K562 (cell line): ENCODE data around the gene OR7A5. TPM values are rescaled to one million over a fixed set of nuclear protein-coding genes. Genes with fewer than 3 reads are reported as not detected.

Source experiments
- ATAC-seq: fragments of 200-7000 bp; cut with Tn5 transposase; 3 replicates; pipeline ENCODE4 v1.9.1; 2020; ENCODE audit warnings: moderate library complexity
- BruUV-seq: library from RNA; stranded (reverse); fragments of 400-500 nt; replicated peaks from 2 replicates; lab custom pipeline; 2021; lab: Mats Ljungman, UMichigan
- CTCF ChIA-PET: fragments of 300-600 bp; formaldehyde crosslinking; extraction: SDS; loops from one replicate; lab custom pipeline; 2021; ENCODE audit warnings: low intra/inter-chr PET ratio; lab: Yijun Ruan, JAX
- POLR2A ChIA-PET: fragments of 300-600, 350-650 bp; sonication (Branson Sonifier 250); formaldehyde crosslinking; extraction: SDS; loops from one replicate; lab custom pipeline; 2021; ENCODE audit warnings: antibody characterized with exemption, inconsistent platforms; lab: Yijun Ruan, JAX
- DNase-seq, 4 experiments: peaks; one replicate each; pipeline versions ENCODE4 v3.0.0 to v3.0.0-alpha.2; 2011 to 2018; ENCODE audit warnings: low spot score in 3 of 4, mixed read lengths in 3 of 4; ENCODE audit errors: extremely low read depth in 1 of 4
- FAIRE-seq: peaks from 2 replicates; lab custom pipeline; 2011; peaks lifted over from hg19 to GRCh38; lab: Jason Lieb, UNC
- H2AFZ ChIP-seq: 2 replicates; pipeline ENCODE4 v1.6.0; 2011; ENCODE audit warnings: low read depth, low read length, control low read depth, inconsistent platforms
- H3K27ac ChIP-seq: fragments of 200-600 bp; 3 replicates; pipeline ENCODE4 v1.8.0; 2011; ENCODE audit warnings: low read depth, mild to moderate bottlenecking, control low read depth, inconsistent platforms, low read length, moderate library complexity, mixed read lengths; ENCODE audit errors: extremely low read depth
- H3K27me3 ChIP-seq, 2 experiments: fragments of 300-600 bp in 1 of 2; 2 replicates in 1 of 2; 3 replicates in 1 of 2; pipeline versions ENCODE4 v1.6.0 to v1.8.0; 2011; ENCODE audit warnings: inconsistent platforms in 2 of 2, low read length in 2 of 2, mild to moderate bottlenecking in 1 of 2, mixed read lengths in 1 of 2, moderate library complexity in 1 of 2; ENCODE audit not compliant: control insufficient read depth in 2 of 2, insufficient read depth in 2 of 2
- H3K36me3 ChIP-seq: fragments of 300-600 bp; 3 replicates; pipeline ENCODE4 v1.8.0; 2011; ENCODE audit warnings: mild to moderate bottlenecking, low read length, inconsistent platforms; ENCODE audit not compliant: control insufficient read depth, insufficient read depth
- H3K4me1 ChIP-seq, 2 experiments: fragments of 200-600 bp in 1 of 2; replicated peaks in 1 of 2; 2 replicates in 1 of 2; 3 replicates in 1 of 2; pipeline versions ENCODE4 v1.5.1 to v1.8.0; 2011; ENCODE audit warnings: inconsistent platforms in 2 of 2, low read length in 2 of 2, mild to moderate bottlenecking in 1 of 2, mixed read lengths in 1 of 2, moderate library complexity in 1 of 2; ENCODE audit not compliant: control insufficient read depth in 2 of 2, insufficient read depth in 2 of 2
- H3K4me2 ChIP-seq: 2 replicates; pipeline ENCODE4 v1.6.1; 2011; ENCODE audit warnings: low read length, control low read depth, inconsistent platforms, mixed read lengths; ENCODE audit not compliant: insufficient read depth
- H3K4me3 ChIP-seq: fragments of 200-600 bp; sonication (generic), shearing (Covaris generic); 2 replicates; pipeline ENCODE4 v1.5.1; 2016; ENCODE audit warnings: control low read depth, inconsistent platforms
- H3K79me2 ChIP-seq: fragments of 200-600 bp; 3 replicates; pipeline ENCODE4 v1.8.0; 2011; ENCODE audit warnings: low read length, inconsistent platforms; ENCODE audit not compliant: control insufficient read depth, insufficient read depth
- H3K9ac ChIP-seq, 2 experiments: 2 replicates each; pipeline versions ENCODE4 v1.6.0 to v1.6.1; 2011; ENCODE audit warnings: low read depth in 2 of 2, low read length in 2 of 2, control low read depth in 1 of 2, inconsistent platforms in 1 of 2, mild to moderate bottlenecking in 1 of 2, mixed read lengths in 1 of 2; ENCODE audit not compliant: insufficient read depth in 1 of 2
- H3K9me1 ChIP-seq: one replicate; pipeline ENCODE4 v1.6.0; 2011; ENCODE audit warnings: inconsistent platforms, mild to moderate bottlenecking, low read length, moderate library complexity; ENCODE audit not compliant: control insufficient read depth, insufficient read depth
- H3K9me3 ChIP-seq: replicated peaks from 2 replicates; pipeline ENCODE4 v1.5.1; 2011; ENCODE audit warnings: low read depth, low read length, inconsistent platforms; ENCODE audit not compliant: control insufficient read depth, insufficient read depth
- H4K20me1 ChIP-seq: replicated peaks from 2 replicates; pipeline ENCODE4 v1.6.1; 2011; ENCODE audit warnings: low read length, inconsistent platforms, mixed read lengths; ENCODE audit not compliant: control insufficient read depth, insufficient read depth
- C11orf30 ChIP-seq: fragments of 450-650 bp; IDR thresholded peaks from 2 replicates; pipeline ENCODE4 v1.6.1; 2016; ENCODE audit warnings: low read depth, mild to moderate bottlenecking
- CBX2 ChIP-seq: fragments of 200-600 bp; sonication (generic); IDR thresholded peaks from one replicate; pipeline ENCODE4 v1.6.1; 2012; ENCODE audit warnings: mild to moderate bottlenecking, low read length, inconsistent platforms; ENCODE audit not compliant: insufficient read depth, poor library complexity, severe bottlenecking
- ETV1 ChIP-seq: fragments of 450-650 bp; conservative IDR thresholded peaks from 2 replicates; pipeline ENCODE4 v1.6.1; 2016; ENCODE audit warnings: missing genetic modification characterization, control low read depth, low read depth, missing compliant biosample characterization
- HBP1 ChIP-seq: fragments of 450-650 bp; formaldehyde crosslinking; IDR thresholded peaks from 2 replicates; pipeline ENCODE4 v1.4.0; 2022; ENCODE audit warnings: missing genetic modification characterization
- HEY1 ChIP-seq: fragments of 250-450 bp; sonication (Bioruptor Pico); IDR thresholded peaks from 2 replicates; pipeline ENCODE4 v1.5.0; 2020; ENCODE audit warnings: mild to moderate bottlenecking, moderate library complexity, borderline replicate concordance
- KLF6 ChIP-seq: fragments of 250-450 bp; sonication (Bioruptor Pico); IDR thresholded peaks from 2 replicates; pipeline ENCODE4 v1.4.0; 2020; ENCODE audit warnings: mild to moderate bottlenecking, moderate library complexity, borderline replicate concordance
- MECOM ChIP-seq: fragments of 250-450 bp; sonication (Bioruptor Pico); IDR thresholded peaks from 2 replicates; pipeline ENCODE4 v1.8.0; 2022; ENCODE audit warnings: inconsistent platforms
- NFYB ChIP-seq: IDR thresholded peaks from 2 replicates; pipeline ENCODE4 v1.6.1; 2011; ENCODE audit warnings: mild to moderate bottlenecking, moderate library complexity; ENCODE audit not compliant: insufficient read length; ENCODE audit errors: extremely low read depth
- ZNF184 ChIP-seq: sonication (generic); formaldehyde crosslinking; IDR thresholded peaks from 2 replicates; pipeline ENCODE4 v1.5.0; 2020; ENCODE audit warnings: missing genetic modification reagents
- ZNF384 ChIP-seq: IDR thresholded peaks from 2 replicates; pipeline ENCODE4 v1.6.1; 2012; ENCODE audit warnings: low read depth, low read length, improper control_type of control experiment
- ZNF408 ChIP-seq: fragments of 250-450 bp; sonication (Bioruptor Pico); IDR thresholded peaks from 2 replicates; pipeline ENCODE4 v1.4.0; 2020; ENCODE audit warnings: low read depth, mild to moderate bottlenecking, moderate library complexity
- ZNF695 ChIP-seq: fragments of 450-650 bp; formaldehyde crosslinking; IDR thresholded peaks from 2 replicates; pipeline ENCODE4 v1.4.0; 2020; ENCODE audit warnings: mild to moderate bottlenecking, moderate library complexity
- WGBS: fragments of 100-300 bp; shearing (Covaris generic); methylation state at CpG from one replicate; pipeline ENCODE4 v1.1.6; 2016; ENCODE audit warnings: low coverage, mixed read lengths; ENCODE audit not compliant: insufficient coverage; ENCODE audit errors: missing lambda C conversion rate; 5-methylcytosine and 5-hydroxymethylcytosine counted together
- in situ Hi-C: fragments of 300-500 bp; cut with MboI; formaldehyde crosslinking; loops from 4 replicates; pipeline ENCODE4 v1.15.0; 2018; ENCODE audit warnings: inconsistent platforms, mixed read lengths
- intact Hi-C: fragments of 100-400 bp; cut with micrococcal nuclease; formaldehyde crosslinking; loops from 2 replicates; pipeline ENCODE4 v1.14.2; 2022
- polyA plus RNA-seq, 8 experiments: library from polyadenylated mRNA; depleted of rRNA in 4 of 8; stranded (reverse) in 5 of 8; unstranded in 3 of 8; fragments of >200 nt; fragmentation: Nextera tagmentation in 2 of 8; fragmentation: Illumina TruSeq in 1 of 8; extraction: Ambion mirVana in 2 of 8; extraction: Trizol in 1 of 8; gene quantifications; 2 replicates each; pipeline versions ENCODE4 v1.2.1 to v1.2.3, GENCODE V29; 2011 to 2014; ENCODE audit warnings: inconsistent platforms in 1 of 8, missing spikeins in 1 of 8
- total RNA-seq, 7 experiments: library from RNA; depleted of rRNA in 6 of 7; stranded (reverse); fragments of >200 nt in 6 of 7; fragmentation: Illumina TruSeq in 2 of 7; extraction: Trizol in 2 of 7; gene quantifications; 2 replicates each; pipeline versions ENCODE4 v1.2.1 to v1.2.3, GENCODE V29; 2011 to 2021; ENCODE audit warnings: low replicate concordance in 1 of 7
- TF ChIP-seq, protein P1 (sequence below): sonication (generic); IDR thresholded peaks from 2 replicates; pipeline ENCODE4 v1.6.1; 2016

OR7A5 gene
- total and polyA plus RNA-seq, 9 of the 15 experiments (the other 6 are each of a cell fraction or from before 2014, with no cell fraction given), result not detected

DNA sequence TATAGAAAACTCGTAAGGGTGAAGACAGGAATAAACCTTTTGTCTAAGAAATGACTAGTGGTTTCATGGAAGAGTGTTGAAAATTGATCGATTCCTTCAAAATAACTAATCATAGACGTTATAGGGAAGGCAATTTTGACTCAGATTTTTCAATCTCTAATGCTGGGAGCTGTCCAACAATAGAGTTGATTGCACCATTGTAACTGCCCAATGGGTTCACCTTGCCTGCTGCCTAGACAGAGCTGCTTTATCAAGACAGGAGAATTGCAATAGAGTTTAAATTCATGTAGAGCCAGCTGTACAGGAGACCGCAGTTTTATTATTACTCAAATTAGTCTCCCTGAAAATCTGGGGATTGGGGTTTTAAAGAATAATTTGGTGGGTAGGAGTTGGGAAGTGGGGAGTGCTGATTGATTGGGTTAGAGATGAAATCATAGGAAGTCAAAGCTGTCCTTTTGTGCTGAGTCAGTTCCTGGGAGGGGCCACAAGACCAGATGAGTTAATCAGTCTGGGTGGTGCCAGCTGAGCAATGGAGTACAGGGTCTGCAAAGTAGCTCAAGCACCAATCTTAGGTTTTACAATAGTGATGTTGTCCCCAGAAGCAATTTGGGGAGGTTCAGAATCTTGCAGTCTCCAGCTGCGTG, 39.8 kb downstream of the OR7A5 start:
- intact Hi-C loops, result no loop called here
- WGBS, result 25% methylated on average over 4 of the region's 5 CpGs
- CTCF ChIA-PET, result no interaction called here
- TF ChIP-seq, protein P1, sequence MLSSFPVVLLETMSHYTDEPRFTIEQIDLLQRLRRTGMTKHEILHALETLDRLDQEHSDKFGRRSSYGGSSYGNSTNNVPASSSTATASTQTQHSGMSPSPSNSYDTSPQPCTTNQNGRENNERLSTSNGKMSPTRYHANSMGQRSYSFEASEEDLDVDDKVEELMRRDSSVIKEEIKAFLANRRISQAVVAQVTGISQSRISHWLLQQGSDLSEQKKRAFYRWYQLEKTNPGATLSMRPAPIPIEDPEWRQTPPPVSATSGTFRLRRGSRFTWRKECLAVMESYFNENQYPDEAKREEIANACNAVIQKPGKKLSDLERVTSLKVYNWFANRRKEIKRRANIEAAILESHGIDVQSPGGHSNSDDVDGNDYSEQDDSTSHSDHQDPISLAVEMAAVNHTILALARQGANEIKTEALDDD, result no peak
- TF ChIP-seq HEY1 (CRISPR knock-in tag) (no peak), MECOM (CRISPR knock-in tag) (no peak), ZNF408 (CRISPR knock-in tag) (no peak), KLF6 (CRISPR knock-in tag) (no peak), ZNF695 (CRISPR knock-in tag) (no peak), NFYB (no peak), ZNF184 (CRISPR knock-in tag) (no peak), ETV1 (0 out of 2 replicates have a peak, but pooled peaks have one; percentile 31), ZNF384 (no peak), HBP1 (no peak), CBX2 (no peak), C11orf30 (peak; percentile 98)

More for the DNA sequence above, 39.8 kb downstream of the OR7A5 start:
- no peaks in the 10 kb centered on the region for H3K36me3 ChIP-seq
- H3K4me2 ChIP-seq, result no peak overlapping the region
- no TSS peak for BruUV-seq
- no peaks in the 10 kb centered on the region for H3K79me2 ChIP-seq
- in situ Hi-C loops, result no loop called here
- H3K27ac ChIP-seq, result no peak overlapping the region
- H2AFZ ChIP-seq, result no peak overlapping the region
- no peak overlapping the region for H3K9ac ChIP-seq
- H3K9me3 ChIP-seq, result no peaks in the 10 kb centered on the region
- H3K4me3 ChIP-seq, result no peak overlapping the region
- FAIRE-seq (peak; percentile 40), ATAC-seq (peak; percentile 87), DNase-seq (peak in 1 of 4 experiments; percentile 59)
- POLR2A ChIA-PET, result interaction anchor here (0.5 to 1.3 kb wide), 8 partner anchors 9 to 1072 kb away, joined by 3 to 4 read pairs (median 3); no protein-coding TSS in a partner anchor
- H4K20me1 ChIP-seq, result no peaks in the 10 kb centered on the region
- peaks cover 0 to 7% of the 10 kb centered on the region in 2 experiments; a peak in 1 of 5 replicates for H3K4me1 ChIP-seq
- no peaks in the 10 kb centered on the region; a peak in 1 of 5 replicates for H3K27me3 ChIP-seq
- H3K9me1 ChIP-seq, result no peaks in the 10 kb centered on the region
